GDM1 (cell line): Measurements from ENCODE around the gene RASAL2.

Experiments
- DNase-seq: peaks from one replicate; lab custom pipeline; 2025; lab: John Stamatoyannopoulos, UW

RASAL2 gene

GRCh38 chr1:178393370-178393769, 299.5 kb downstream of the RASAL2 start:
- DNase-seq, result no peak

GRCh38 chr1:178396789-178397188, 302.9 kb downstream of the RASAL2 start:
- DNase-seq, result no peak

GRCh38 chr1:178397678-178398077, 303.8 kb downstream of the RASAL2 start:
- DNase-seq, result no peak

- no peak for DNase-seq
Observed at GRCh38 chr1:178399177-178399728, 305.3 kb downstream of the RASAL2 start.

GRCh38 chr1:178405137-178405536, 311.2 kb downstream of the RASAL2 start:
- no peak for DNase-seq

- no peak for DNase-seq
Observed at GRCh38 chr1:178407215-178407614, 313.3 kb downstream of the RASAL2 start.

DNA sequence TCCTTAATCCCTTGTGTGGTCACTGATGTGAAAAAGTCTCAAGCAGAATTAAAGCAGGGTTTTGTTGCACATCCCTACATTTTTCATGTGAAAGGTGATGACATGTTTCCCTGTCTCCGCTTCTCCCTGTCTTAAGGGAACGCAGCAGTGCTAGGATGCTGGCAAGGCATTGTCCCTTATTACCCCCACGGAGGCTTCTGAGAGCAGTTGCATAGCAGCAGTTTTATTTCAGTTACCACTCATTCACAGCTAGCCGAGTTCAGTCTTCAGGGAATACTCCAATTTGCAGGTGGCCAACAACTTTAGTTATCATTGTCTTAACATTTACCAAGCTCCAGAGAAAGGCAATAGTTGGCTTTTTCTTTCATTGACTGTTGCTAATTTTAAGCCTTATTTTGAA, 313.8 kb downstream of the RASAL2 start:
- DNase-seq, result no peak

DNA sequence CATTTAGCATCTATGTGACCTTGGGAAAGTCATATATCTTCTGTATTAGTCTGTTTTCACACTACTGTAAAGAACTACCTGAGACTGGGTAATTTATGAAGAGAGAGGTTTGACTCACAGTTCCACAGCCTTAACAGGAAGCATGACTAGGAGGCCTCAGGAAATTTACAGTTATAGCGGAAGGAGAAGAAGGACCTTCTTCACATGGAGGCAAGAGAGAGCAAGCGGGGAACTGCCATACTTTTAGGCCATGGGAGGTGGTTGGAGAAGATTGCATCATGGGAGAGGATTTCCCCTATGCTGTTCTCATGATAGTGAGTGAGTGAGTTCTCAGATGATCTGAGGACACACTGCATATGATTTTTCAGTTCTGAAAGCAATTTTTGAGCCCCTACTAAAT, 315.0 kb downstream of the RASAL2 start:
- no peak for DNase-seq

- DNase-seq, result no peak
Observed at GRCh38 chr1:178409541-178409940, 315.6 kb downstream of the RASAL2 start.

DNA sequence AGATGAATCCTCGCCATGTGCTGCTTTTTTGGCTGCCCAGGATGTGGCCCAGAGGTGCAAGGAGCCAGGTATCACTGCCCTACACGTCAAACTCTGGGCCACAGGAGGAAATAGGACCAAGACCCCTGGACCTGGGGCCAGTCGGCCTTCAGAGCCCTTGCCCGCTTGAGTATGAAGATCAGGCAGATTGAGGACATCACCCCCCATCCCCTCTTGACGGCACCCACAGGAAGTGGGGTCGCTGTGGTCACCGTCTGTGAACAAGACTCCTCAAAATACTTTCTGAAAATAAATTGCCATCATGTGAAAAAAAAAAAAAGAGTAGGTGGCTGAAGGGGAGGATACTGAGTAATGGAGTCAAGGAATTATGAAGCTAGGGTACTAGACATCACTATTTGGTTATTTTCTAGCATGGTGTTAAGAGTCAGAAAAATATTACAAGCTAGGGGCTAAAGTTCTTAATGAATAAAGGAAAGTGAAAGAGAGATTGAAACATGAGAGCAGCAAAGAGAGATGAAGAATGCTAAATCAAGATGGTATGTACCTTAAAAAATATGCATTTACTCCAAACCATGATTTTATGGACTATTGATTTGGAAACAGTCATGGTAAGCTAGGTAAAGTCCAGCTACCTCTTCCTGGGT, 318.0 kb downstream of the RASAL2 start:
- no peak for DNase-seq

DNA sequence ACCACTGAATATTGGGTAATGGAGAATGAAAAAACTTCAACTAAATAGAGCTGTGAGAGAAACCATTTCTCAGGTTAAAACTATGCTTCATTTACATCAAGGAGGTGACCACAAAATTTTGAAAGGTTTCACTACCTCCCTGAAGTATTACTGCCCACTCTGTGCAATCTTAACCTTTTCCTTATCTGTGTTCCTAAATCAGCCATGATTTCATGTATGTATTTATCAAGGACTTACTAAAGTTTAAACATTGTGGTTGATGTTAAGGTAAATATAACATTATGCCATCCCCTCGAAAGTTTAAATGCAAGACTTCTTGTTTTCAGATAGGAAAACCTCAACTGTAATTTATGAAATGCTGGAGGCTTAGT, 318.5 kb downstream of the RASAL2 start:
- DNase-seq, result no peak

GRCh38 chr1:178417858-178418257, 324.0 kb downstream of the RASAL2 start:
- no peak for DNase-seq

GRCh38 chr1:178418284-178418955, 324.5 kb downstream of the RASAL2 start:
- DNase-seq, result no peak

- no peak for DNase-seq
Observed at GRCh38 chr1:178434360-178434759, 340.5 kb downstream of the RASAL2 start.

GRCh38 chr1:178434899-178435435, 341.1 kb downstream of the RASAL2 start:
- no peak for DNase-seq

DNA sequence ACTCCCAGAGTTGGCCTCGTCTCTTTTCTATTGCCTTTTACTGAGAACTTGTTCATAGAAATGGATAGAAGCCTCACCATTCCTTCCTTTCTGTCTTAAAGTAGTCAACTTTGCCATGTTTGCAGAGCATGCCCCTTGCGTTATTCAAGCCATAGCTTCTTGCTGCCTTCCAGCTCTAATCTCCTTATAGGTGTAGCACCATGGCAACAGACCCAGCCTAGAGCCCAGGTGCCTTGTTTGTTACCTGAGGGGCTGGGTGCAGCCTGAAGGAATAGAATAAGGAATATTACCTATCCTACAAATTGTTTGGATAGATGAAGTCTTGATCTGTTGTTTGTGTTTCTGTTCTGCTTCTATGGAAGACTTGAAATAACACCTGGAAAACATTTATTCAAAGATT, 343.0 kb downstream of the RASAL2 start:
- no peak for DNase-seq

DNA sequence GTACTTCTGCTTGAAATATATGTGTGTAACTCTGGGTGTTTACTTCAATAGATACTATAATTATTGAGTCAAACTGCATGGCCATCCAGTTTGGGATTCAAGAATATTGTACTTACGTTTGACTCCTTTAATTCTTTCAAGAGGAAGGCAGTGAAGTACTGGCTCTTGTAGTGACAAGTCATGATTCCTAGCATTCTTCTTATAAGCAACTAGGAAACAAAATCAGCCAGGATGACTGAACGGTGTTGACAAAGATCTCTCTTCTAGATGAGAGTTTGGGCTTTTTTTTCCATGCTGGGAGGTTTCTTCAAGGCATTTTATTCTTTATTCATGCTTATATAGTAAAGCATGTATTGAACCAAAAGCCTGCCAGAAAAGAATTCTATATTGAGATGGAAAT, 344.5 kb downstream of the RASAL2 start:
- DNase-seq, result no peak

DNA sequence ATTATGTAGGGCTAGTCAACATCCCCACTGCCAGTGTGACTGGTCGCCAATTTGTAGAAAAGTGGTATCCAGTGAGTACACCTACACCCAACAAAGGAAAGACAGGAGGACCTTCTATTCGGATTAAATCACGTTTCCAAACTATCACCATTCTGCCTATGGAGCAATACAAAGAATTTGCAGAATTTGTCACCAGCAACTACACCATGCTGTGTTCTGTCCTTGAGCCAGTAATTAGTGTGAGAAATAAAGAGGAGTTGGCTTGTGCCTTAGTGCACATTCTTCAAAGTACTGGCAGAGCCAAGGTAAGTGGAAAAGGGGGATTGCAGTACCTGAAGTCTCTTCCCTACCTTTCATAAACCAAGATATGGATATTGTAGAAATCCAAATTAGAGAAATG, 349.0 kb downstream of the RASAL2 start:
- DNase-seq, result no peak

- no peak for DNase-seq
Observed at GRCh38 chr1:178450871-178451270, 357.0 kb downstream of the RASAL2 start.

GRCh38 chr1:178451529-178451928, 357.6 kb downstream of the RASAL2 start:
- no peak for DNase-seq

GRCh38 chr1:178452013-178452412, 358.1 kb downstream of the RASAL2 start:
- DNase-seq, result no peak

GRCh38 chr1:178456472-178456871, 362.6 kb downstream of the RASAL2 start:
- no peak for DNase-seq

DNA sequence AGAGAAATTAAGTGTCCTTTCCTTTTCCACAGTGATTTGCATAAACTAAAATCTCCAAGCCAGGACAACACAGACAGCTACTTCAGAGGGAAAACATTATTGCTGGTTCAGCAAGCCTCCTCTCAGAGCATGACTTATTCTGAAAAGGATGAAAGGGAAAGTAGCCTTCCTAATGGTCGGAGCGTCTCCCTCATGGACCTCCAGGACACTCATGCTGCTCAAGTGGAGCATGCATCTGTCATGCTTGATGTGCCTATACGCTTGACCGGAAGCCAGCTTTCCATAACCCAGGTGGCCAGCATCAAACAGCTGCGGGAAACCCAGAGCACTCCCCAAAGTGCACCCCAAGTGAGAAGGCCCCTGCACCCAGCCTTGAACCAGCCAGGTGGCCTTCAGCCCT, 363.7 kb downstream of the RASAL2 start:
- DNase-seq, result no peak
